A549 treated with dexamethasone at 1 μM for 4 hours (cell line): ENCODE results near the gene TAF6L. TPM values are rescaled to one million over a fixed set of nuclear protein-coding genes. Genes with fewer than 3 reads are reported as not detected.

Experiments used
- total RNA-seq: library from RNA; stranded (reverse); fragments of 200-300 nt; extraction: Qiagen RNA extraction; gene quantifications from 5 replicates; pipeline ENCODE4 v1.2.3, GENCODE V29; 2022

Gene TAF6L
- 9.1 to 14.5 TPM (median 12.5 TPM) in 5 replicates for total RNA-seq

GRCh38 chr11:62771144-62772021, at the start of gene TAF6L:
Gene TAF6L, plus strand, starts transcription at chr11:62771396. Its CDS starts 4,388 bp downstream, at chr11:62775784.

GRCh38 chr11:62727165-62727871, 43.9 kb upstream of the TAF6L start, which contains the start of gene HNRNPUL2:
Gene HNRNPUL2, minus strand, starts transcription at chr11:62727457. Its CDS starts 301 bp downstream, at chr11:62727156.

GRCh38 chr11:62728171-62728988, 42.8 kb upstream of the TAF6L start, which contains the start of gene TTC9C:
Gene TTC9C, plus strand, starts transcription at chr11:62728486. Its CDS starts 363 bp downstream, at chr11:62728849.

GRCh38 chr11:62753736-62754603, 17.2 kb upstream of the TAF6L start, which contains the start of gene ZBTB3:
Gene ZBTB3, minus strand, starts transcription at chr11:62754160. Its CDS starts 496 bp downstream, at chr11:62753664.

GRCh38 chr11:62787005-62787759, 16.0 kb downstream of the TAF6L start, which contains the start of gene TMEM179B:
Gene TMEM179B, plus strand, starts transcription at chr11:62787402. Its CDS starts 30 bp downstream, at chr11:62787432.

GRCh38 chr11:62791501-62792201, 20.5 kb downstream of the TAF6L start, which contains the start of gene TMEM223:
Gene TMEM223, minus strand, starts transcription at chr11:62792006. Its CDS starts 12 bp downstream, at chr11:62791994.

GRCh38 chr11:62805076-62805892, 34.1 kb downstream of the TAF6L start, which contains the start of gene NXF1:
Gene NXF1, minus strand, starts transcription at chr11:62805440. Its CDS starts 84 bp downstream, at chr11:62805356.

GRCh38 chr11:62831520-62832335, 60.5 kb downstream of the TAF6L start, which contains the start of gene STX5:
Gene STX5, minus strand, starts transcription at chr11:62832051. Its CDS starts 808 bp downstream, at chr11:62831243.

GRCh38 chr11:62832336-62833234, 61.4 kb downstream of the TAF6L start, which contains the start of gene TEX54:
Gene TEX54, minus strand, starts transcription at chr11:62832841.

Other genes starting within 250 kb of the TAF6L start
- 298 to 478 TPM (median 418 TPM) in 5 replicates for gene AHNAK, start 224.6 kb upstream of the TAF6L start, total RNA-seq
- gene EEF1G, start 197.5 kb upstream of the TAF6L start, total RNA-seq, result 1,895 to 2,114 TPM (median 2,034 TPM) in 5 replicates
- 11.1 to 16.9 TPM (median 16.6 TPM) in 5 replicates for gene TUT1, start 179.9 kb upstream of the TAF6L start, total RNA-seq
- gene MTA2, start 169.5 kb upstream of the TAF6L start, total RNA-seq, result 83.2 to 93.3 TPM (median 89.9 TPM) in 5 replicates
- 18.3 to 23.6 TPM (median 20.4 TPM) in 5 replicates for gene EML3, start 158.6 kb upstream of the TAF6L start, total RNA-seq
- 3.6 to 4.4 TPM (median 4.0 TPM) in 5 replicates for gene ROM1, start 158.1 kb upstream of the TAF6L start, total RNA-seq
- gene B3GAT3, start 149.4 kb upstream of the TAF6L start, total RNA-seq, result 41.2 to 52.1 TPM (median 49.3 TPM) in 5 replicates
- gene GANAB, start 124.8 kb upstream of the TAF6L start, total RNA-seq, result 221 to 274 TPM (median 265 TPM) in 5 replicates
- gene INTS5, start 118.1 kb upstream of the TAF6L start, total RNA-seq, result 15.9 to 21.7 TPM (median 21.2 TPM) in 5 replicates
- 125 to 142 TPM (median 131 TPM) in 5 replicates for gene C11orf98, start 106.2 kb upstream of the TAF6L start, total RNA-seq
- gene CSKMT, start 106.1 kb upstream of the TAF6L start, total RNA-seq, result 10.5 to 13.3 TPM (median 12.2 TPM) in 5 replicates
- gene UQCC3, start 99.7 kb upstream of the TAF6L start, total RNA-seq, result 27.6 to 33.4 TPM (median 28.9 TPM) in 5 replicates
- 3.8 to 5.2 TPM (median 3.9 TPM) in 5 replicates for gene LBHD1, start 99.1 kb upstream of the TAF6L start, total RNA-seq
- 103 to 120 TPM (median 115 TPM) in 5 replicates for gene UBXN1, start 92.3 kb upstream of the TAF6L start, total RNA-seq
- gene LRRN4CL, start 81.9 kb upstream of the TAF6L start, total RNA-seq, result 0.08 to 0.13 TPM (median 0.09 TPM) in 3 of 5 replicates, not detected in the others
- gene BSCL2, start 64.0 kb upstream of the TAF6L start, total RNA-seq, result 59.4 to 73.9 TPM (median 62.6 TPM) in 5 replicates
- gene GNG3, start 63.7 kb upstream of the TAF6L start, total RNA-seq, result not detected in 5 replicates
- 40.5 to 45.2 TPM (median 43.3 TPM) in 5 replicates for gene HNRNPUL2, start 43.9 kb upstream of the TAF6L start, total RNA-seq
- gene TTC9C, start 42.9 kb upstream of the TAF6L start, total RNA-seq, result 25.1 to 36.7 TPM (median 32.3 TPM) in 5 replicates
- gene ZBTB3, start 17.2 kb upstream of the TAF6L start, total RNA-seq, result 1.5 to 2.2 TPM (median 1.8 TPM) in 5 replicates
- gene POLR2G, start 9.8 kb upstream of the TAF6L start, total RNA-seq, result 156 to 166 TPM (median 160 TPM) in 5 replicates
- gene TMEM179B, start 16.0 kb downstream of the TAF6L start, total RNA-seq, result 67.1 to 85.0 TPM (median 82.1 TPM) in 5 replicates
- gene TMEM223, start 20.6 kb downstream of the TAF6L start, total RNA-seq, result 18.9 to 27.6 TPM (median 24.8 TPM) in 5 replicates
- gene NXF1, start 34.0 kb downstream of the TAF6L start, total RNA-seq, result 38.9 to 55.9 TPM (median 54.3 TPM) in 5 replicates
- 17.7 to 24.7 TPM (median 22.9 TPM) in 5 replicates for gene STX5, start 60.7 kb downstream of the TAF6L start, total RNA-seq
- not detected in 5 replicates for gene TEX54, start 61.4 kb downstream of the TAF6L start, total RNA-seq
- gene WDR74, start 68.2 kb downstream of the TAF6L start, total RNA-seq, result 71.5 to 83.6 TPM (median 80.3 TPM) in 5 replicates
- gene SLC3A2, start 109.5 kb downstream of the TAF6L start, total RNA-seq, result 823 to 905 TPM (median 883 TPM) in 5 replicates
- 0.03 to 0.24 TPM (median 0.09 TPM) in 4 of 5 replicates, not detected in the other for gene CHRM1, start 150.0 kb downstream of the TAF6L start, total RNA-seq
- not detected in 5 replicates for gene SLC22A6, start 213.6 kb downstream of the TAF6L start, total RNA-seq
- not detected in 5 replicates for gene SLC22A8, start 244.4 kb downstream of the TAF6L start, total RNA-seq